GM11168 (cell line): ENCODE results near the gene NRTN.
"Not testable (repeated sequence)": the region's sequence is repeated elsewhere in the genome, so short reads cannot be mapped to it uniquely, and the experiment has no call there.

Source experiments
- in situ Hi-C: fragments of 300-500 bp; cut with MboI; formaldehyde crosslinking; loops from one replicate; pipeline ENCODE4 v1.12.0; 2022; ENCODE audit warnings: low sequenced_read_pairs; ENCODE audit not compliant: unreplicated experiment

The NRTN gene

DNA sequence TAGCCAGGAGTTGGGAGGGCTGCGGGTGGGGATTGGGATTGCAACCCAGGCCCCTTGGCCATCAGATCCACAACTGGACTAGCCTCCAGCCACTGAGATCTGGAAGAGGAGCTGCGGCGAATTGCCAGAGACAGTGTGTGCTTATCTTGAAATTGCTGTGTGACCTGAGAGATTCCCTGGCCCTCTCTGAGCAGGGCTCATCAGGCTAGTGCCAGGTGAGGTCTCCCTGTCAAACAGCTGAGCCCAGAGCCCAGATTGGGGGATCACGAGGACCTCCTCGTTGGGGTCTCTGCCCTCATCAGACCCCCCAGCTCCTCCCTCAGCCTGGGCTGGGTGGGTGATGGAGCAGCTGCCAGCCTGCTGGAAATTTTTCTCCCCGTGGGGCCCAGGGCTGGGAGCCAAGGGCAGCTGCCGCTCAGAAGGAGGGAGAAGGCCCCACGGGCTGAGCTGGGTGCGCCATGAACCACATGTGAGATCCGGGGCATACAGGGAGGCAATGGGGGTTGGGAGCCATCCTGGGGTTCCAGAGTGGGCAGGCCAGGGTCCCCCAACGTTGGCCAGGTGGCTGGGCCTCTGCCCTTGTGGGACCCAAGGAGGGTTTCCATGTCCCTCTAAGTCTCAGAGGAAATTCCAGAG, 58.3 kb downstream of the NRTN start:
- in situ Hi-C loops, result no loop called here

DNA sequence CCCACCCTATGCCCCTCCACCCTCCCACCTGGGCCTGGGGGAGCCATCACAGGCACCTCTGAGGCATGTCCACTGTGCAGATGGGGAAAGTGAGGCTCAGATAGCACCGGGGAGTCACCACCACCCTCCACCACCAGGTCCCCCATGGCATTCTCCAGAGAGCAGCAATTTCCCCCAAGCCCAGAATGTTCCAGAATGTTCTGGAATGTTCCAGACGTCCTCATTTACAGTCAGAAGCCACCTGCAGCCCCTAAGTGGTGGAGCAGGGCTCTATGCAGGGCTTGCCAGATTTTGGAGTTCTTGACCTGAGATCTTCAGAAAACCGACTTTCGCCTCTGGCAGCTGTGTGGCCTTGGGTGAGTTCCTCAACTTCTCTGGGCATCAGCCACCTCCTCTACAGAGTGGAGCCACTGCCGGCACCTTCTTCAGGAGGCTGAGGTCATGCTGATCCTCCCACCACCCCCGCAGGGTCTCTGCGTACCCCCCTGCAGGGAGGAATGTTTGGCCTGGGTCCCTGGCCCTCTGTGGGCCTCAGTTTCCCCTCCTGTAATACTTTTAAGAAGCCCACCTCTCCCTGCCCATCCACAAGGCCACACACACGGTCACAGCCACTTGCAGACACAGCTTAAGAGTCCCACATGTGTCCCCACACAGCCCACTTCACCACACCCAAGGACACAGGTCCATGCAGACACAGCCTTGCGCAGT, 59.3 kb downstream of the NRTN start:
- in situ Hi-C loops, result no loop called here

DNA sequence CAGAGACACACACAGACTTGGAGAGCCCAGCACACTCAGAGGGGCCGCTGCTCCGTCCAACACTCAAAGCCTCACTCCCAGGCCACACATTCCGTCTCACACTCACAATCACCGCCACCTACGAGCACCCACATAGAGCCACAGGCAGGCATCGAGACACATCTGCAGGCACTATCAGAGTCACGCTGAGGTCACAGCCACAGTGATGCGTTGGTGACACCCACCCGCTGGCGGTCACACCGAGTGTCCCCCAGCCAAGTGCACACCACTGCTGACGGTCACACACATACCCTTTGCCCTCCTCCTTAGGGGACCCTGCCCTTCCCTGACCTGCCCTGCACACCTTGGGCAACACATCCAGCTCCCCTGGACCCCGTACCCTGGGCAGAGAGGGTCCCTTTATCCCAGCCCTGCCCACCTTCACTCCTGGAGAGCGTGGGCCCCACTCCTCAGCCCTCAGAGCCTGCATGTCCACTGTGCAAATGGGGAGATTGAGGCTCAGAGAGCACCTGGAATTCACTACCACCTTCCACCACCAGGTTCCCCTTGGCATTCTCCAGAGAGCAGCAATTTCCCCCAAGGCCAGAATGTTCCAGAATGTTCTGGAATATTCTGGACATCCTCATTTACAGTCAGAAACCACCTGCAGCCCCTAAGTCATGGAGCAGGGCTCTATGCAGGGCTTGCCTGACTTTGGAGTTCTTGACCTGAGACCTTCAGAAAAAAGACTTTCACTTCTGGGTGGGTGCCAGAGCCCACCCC, 60.0 kb downstream of the NRTN start:
- in situ Hi-C loops, result no loop called here

DNA sequence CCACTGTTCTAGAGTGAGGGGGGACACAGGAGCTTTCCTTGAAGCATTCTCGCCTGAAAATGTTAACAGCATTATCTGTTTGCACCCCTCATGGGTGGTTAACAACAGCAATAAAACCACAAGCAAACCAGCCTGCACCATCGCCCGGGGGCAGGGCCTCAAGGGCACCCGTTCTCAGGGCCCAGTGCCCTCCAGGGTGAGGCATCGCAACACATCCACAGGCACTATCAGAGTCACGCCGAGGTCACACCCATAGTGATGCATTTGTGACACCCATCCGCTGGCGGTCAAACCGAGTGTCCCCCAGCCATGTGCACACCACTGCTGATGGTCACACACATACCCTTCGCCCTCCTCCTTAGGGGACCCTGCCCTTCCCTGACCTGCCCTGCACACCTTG, 60.9 kb downstream of the NRTN start:
- in situ Hi-C loops, result no loop called here

DNA sequence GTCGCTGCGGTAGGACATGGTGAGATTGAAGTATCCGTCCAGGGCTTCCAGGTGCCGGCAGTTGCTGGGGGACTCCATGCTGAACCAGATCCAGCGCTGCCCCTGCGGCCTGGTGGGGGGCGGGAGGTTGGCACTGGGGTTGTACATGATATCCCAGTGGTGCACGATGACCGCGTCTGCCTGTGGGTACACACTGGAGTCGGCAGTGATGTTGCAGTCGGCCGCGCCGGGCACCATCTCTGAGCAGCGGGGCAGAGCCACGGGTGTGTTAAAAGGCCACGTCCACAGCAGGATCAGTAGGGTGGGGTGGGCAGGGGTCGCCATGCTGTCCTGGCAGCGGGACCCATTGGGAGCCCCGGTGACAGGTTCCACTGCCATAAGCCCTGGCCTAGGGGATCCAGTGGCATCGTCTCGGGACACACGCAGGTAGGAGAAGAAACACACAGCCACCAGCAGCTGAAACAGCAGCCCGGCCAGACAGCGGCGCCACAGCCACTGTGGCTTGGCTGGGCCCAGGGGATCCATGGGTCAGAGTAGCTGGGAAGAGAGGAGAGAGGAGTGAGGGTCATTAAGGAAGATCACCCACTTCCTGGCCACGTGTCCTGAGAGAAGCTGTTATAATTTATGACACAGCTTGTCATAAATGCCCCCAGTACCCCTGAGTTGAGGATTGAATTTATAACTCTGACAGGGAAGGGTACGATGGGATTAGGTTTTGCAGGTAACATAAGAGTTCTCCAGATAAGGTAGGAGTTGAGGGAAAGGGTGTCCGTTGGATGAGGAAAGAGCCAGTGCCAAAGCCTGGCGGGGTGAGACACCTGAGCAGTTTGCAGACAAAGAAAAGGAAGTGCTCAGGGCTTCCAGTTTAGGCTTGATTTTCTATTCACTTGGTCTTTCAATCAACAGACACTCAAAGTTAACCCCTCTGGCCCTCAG, 62.6 kb downstream of the NRTN start:
- in situ Hi-C loops, result no loop called here

DNA sequence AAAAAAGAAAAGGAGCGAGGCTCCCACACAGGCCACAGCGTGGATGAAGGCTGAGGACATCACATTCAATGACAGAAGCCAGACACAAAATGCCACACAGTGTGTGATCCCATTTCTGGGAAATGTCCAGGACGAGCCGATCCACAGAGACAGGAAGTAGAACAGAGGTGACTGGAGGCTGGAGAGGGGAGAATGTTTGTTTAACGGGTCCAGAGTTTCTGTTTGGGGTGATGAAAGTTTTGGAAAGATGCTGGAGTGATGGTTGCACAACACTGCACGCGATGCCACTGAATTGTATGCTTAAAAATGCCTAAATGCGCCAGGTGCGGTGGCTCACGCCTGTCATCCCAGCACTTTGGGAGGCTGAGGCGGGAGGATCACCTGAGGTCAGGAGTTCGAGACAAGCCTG, 66.1 kb downstream of the NRTN start:
- in situ Hi-C loops, result no loop called here

DNA sequence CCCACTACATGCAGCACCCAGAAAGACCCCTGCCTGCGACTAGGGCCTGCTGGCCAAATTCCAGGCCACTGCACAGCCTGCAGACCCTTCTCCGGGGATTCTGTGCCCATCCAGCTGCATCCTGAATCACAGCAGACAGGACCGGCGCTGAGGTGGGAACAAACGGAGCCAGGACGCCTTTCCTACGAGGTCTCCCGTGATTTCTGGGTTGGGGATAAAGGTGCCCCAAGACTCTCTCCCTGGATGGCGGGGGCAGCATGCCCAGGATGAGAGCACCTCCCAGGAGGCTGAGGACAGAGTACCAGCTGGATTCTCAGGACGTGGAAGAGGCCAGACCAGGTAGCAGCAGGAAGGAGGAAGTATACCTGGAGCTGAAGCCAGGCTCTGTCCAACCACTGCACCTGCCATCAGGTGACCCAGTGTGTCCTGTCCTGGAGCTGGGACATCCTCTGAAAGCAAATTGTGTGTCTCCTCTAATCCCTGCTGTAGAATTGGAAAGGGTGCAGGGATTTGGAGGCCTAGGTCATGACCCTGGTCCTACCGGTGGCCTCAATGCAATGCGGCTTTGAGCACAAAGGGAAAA, 68.8 kb downstream of the NRTN start:
- in situ Hi-C loops, result no loop called here

DNA sequence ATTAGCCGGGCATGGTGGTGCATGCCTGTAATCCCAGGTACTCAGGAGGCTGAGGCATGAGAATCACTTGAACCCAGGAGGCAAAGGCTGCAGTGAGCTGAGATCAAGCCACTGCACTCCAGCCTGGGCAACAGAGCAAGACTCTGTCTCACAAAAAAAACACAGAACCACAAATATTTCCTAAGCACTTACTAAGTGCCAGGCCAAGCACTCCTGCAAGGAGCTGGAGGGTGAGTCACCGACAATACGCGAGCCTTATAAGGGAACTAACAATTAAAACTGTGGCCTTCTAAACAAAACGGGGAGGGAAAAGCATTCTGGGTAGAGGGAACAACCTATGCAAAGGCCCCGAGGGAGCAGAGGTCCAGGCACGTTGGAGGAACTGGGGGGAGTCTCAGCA, 69.6 kb downstream of the NRTN start:
- in situ Hi-C loops, result not testable (repeated sequence)

DNA sequence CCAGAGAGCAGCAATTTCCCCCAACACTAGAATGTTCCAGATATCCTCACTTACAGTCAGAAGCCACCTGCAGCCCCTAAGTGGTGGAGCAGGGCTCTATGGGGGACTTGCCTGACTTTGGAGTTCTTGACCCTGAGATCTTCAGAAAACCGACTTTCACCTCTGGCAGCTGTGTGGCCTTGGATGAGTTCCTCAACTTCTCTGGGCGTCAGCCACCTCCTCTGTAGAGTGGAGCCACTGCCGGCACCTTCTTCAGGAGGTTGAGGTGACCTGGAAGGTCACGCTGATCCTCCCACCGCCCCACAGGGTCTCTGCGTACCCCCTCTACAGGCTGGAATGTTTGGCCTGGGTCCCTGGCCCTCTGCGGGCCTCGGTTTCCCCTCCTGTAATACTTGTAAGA, 72.6 kb downstream of the NRTN start:
- in situ Hi-C loops, result no loop called here

DNA sequence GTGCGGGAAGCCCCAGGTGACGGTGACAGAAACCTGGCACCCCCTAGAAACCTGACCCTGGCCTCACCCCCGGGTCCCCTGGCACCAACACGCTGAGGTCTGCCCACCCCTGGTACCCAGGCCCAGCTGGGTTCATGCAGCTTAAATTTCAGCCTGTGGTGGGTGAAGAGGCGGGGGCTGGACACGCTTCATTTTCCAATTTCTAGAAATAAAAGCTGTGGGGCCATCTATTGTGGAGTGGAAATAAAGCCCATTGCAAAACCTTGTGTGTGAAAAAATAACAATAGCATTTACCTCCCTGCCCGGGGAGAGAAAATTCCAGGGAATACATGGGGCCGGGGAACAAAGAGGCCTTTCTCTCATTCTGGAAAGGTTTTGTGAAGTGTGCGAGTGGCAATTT, 73.0 kb downstream of the NRTN start:
- in situ Hi-C loops, result no loop called here
